Panc1 (cell line): Measurements from ENCODE around the gene CHD6. TPM values are rescaled to one million over a fixed set of nuclear protein-coding genes. Genes with fewer than 3 reads are reported as not detected.

Experiments used
- ATAC-seq: fragments of 200-7000 bp; cut with Tn5 transposase; 2 replicates; pipeline ENCODE4 v1.9.1; 2020; ENCODE audit warnings: mild to moderate bottlenecking, moderate library complexity
- BruUV-seq: library from RNA; stranded (reverse); fragments of 400-500 nt; replicated peaks from 2 replicates; lab custom pipeline; 2021; lab: Mats Ljungman, UMichigan
- CTCF ChIA-PET: fragments of 300-600 bp; sonication (Branson Sonifier 250); formaldehyde crosslinking; loops from one replicate; lab custom pipeline; 2022; ENCODE audit warnings: antibody characterized with exemption; lab: Charles Lee
- POLR2A ChIA-PET: fragments of 300-600 bp; sonication (Branson Sonifier 250); formaldehyde crosslinking; loops from one replicate; lab custom pipeline; 2022; ENCODE audit warnings: antibody characterized with exemption; lab: Charles Lee
- DNase-seq: peaks from one replicate; pipeline ENCODE4 v3.0.0-alpha.2; 2010; ENCODE audit warnings: low read depth, low spot score
- H3K27ac ChIP-seq: 2 replicates; pipeline ENCODE4 v1.5.1; 2011; ENCODE audit warnings: mild to moderate bottlenecking, low read length, inconsistent platforms
- H3K27me3 ChIP-seq: fragments of 200-500 bp; sonication (Bioruptor generic); 2 replicates; pipeline ENCODE4 v1.6.0; 2014; ENCODE audit warnings: low read length, inconsistent platforms; ENCODE audit not compliant: control insufficient read depth, insufficient read depth
- H3K36me3 ChIP-seq: fragments of 200-500 bp; sonication (Bioruptor generic); 2 replicates; pipeline ENCODE4 v1.5.1; 2014; ENCODE audit warnings: inconsistent platforms, mild to moderate bottlenecking, low read length, moderate library complexity; ENCODE audit not compliant: control insufficient read depth, insufficient read depth
- H3K4me1 ChIP-seq: 2 replicates; pipeline ENCODE4 v1.5.1; 2011; ENCODE audit warnings: inconsistent platforms, mild to moderate bottlenecking, low read length, moderate library complexity; ENCODE audit not compliant: control insufficient read depth, insufficient read depth
- H3K4me3 ChIP-seq, 2 experiments: 2 replicates each; pipeline ENCODE4 v1.5.1; 2011 to 2012; ENCODE audit warnings: low read depth in 2 of 2, low read length in 2 of 2, mild to moderate bottlenecking in 2 of 2, inconsistent platforms in 1 of 2, moderate library complexity in 1 of 2
- H3K9me3 ChIP-seq: fragments of 200-500 bp; sonication (Bioruptor generic); 2 replicates; pipeline ENCODE4 v1.5.1; 2014; ENCODE audit warnings: low read depth, mild to moderate bottlenecking, inconsistent platforms, low read length, moderate library complexity; ENCODE audit not compliant: control insufficient read depth, insufficient read depth
- POLR2AphosphoS5 ChIP-seq: IDR thresholded peaks from 2 replicates; pipeline ENCODE4 v1.6.1; 2012; ENCODE audit warnings: mild to moderate bottlenecking, low read depth, low read length, moderate library complexity
- REST ChIP-seq, 2 experiments: IDR thresholded peaks; 2 replicates each; pipeline ENCODE4 v1.6.1; 2011 to 2012; ENCODE audit warnings: low read depth in 2 of 2, control low read depth in 1 of 2, low read length in 1 of 2, mild to moderate bottlenecking in 1 of 2, moderate library complexity in 1 of 2; ENCODE audit not compliant: insufficient read depth in 1 of 2
- SIN3A ChIP-seq: IDR thresholded peaks from 2 replicates; pipeline ENCODE4 v1.6.1; 2012; ENCODE audit warnings: low read depth, mild to moderate bottlenecking, low read length, moderate library complexity, borderline replicate concordance; ENCODE audit not compliant: insufficient read depth
- TCF7L2 ChIP-seq: IDR thresholded peaks from 2 replicates; pipeline ENCODE4 v1.6.1; 2011; ENCODE audit warnings: mild to moderate bottlenecking, low read depth, low read length, inconsistent platforms
- in situ Hi-C: cut with HindIII; loops from 2 replicates; pipeline ENCODE4 v1.10.0; 2016; ENCODE audit warnings: low sequenced_read_pairs, low pct_unique_long_range_greater_than_20kb
- intact Hi-C: fragments of 100-400 bp; cut with micrococcal nuclease; formaldehyde crosslinking; loops from one replicate; pipeline ENCODE4 v1.10.0; 2022; ENCODE audit not compliant: unreplicated experiment
- total RNA-seq: library from RNA; stranded (reverse); gene quantifications from one replicate; pipeline ENCODE4 v1.2.1, GENCODE V29; 2021; ENCODE audit not compliant: unreplicated experiment
- TF ChIP-seq, protein P1 (sequence below): fragments of 450-650 bp; IDR thresholded peaks from 2 replicates; pipeline ENCODE4 v1.5.1; 2017; ENCODE audit warnings: mild to moderate bottlenecking

Gene CHD6
- total RNA-seq, 1 experiment from 2014 or later, result 21.3 TPM

- 0 out of 2 replicates have a peak, but pooled peaks cover 2% of the 10 kb centered on the region for H3K27me3 ChIP-seq
- H3K27ac ChIP-seq, result no peak overlapping the region
- TF ChIP-seq, protein P1, sequence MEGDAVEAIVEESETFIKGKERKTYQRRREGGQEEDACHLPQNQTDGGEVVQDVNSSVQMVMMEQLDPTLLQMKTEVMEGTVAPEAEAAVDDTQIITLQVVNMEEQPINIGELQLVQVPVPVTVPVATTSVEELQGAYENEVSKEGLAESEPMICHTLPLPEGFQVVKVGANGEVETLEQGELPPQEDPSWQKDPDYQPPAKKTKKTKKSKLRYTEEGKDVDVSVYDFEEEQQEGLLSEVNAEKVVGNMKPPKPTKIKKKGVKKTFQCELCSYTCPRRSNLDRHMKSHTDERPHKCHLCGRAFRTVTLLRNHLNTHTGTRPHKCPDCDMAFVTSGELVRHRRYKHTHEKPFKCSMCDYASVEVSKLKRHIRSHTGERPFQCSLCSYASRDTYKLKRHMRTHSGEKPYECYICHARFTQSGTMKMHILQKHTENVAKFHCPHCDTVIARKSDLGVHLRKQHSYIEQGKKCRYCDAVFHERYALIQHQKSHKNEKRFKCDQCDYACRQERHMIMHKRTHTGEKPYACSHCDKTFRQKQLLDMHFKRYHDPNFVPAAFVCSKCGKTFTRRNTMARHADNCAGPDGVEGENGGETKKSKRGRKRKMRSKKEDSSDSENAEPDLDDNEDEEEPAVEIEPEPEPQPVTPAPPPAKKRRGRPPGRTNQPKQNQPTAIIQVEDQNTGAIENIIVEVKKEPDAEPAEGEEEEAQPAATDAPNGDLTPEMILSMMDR, result no peak
- TF ChIP-seq REST (IDR thresholded peaks at IDR 0.05; ENCODE audit: insufficient read depth in 1 of 2, low read depth in 2 of 2, low read length in 1 of 2) (no peak), SIN3A (no peak), TCF7L2 (no peak), POLR2AphosphoS5 (no peak)
- no peaks in the 10 kb centered on the region for H3K4me1 ChIP-seq
- no peak overlapping the region for H3K4me3 ChIP-seq
- intact Hi-C loops, result no loop called here
- ATAC-seq, result no peak
- CTCF ChIA-PET, result no interaction called here
- in situ Hi-C loops, result no loop called here
- BruUV-seq, result no TSS peak
- H3K9me3 ChIP-seq, result no peaks in the 10 kb centered on the region
- POLR2A ChIA-PET, result no interaction called here
- no peaks in the 10 kb centered on the region for H3K36me3 ChIP-seq
- DNase-seq, result no peak
These were observed 27.2 kb upstream of the CHD6 start for GRCh38 chr20:41645372-41645771.

DNA sequence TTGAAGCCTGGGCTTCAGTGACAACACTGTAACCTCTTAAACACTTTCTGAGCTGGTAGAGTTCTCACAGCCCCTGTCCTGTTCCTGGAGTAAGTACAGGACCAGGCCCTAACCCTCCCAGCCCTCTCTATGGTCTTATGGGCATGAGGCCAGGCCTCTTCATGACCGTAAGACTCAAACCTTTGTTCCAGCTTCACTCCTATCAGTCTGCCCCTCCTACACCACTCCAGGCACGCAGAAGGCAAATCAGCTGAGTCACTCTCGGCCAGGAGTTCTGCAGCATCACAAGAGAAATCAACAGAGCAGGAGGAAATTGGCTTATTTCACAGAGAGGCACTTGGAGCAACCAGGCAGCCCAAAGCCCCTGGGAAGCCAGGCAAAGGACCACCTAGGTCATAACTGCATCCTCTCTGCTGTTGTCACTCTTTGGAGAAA, 25.3 kb upstream of the CHD6 start:
- Histone ChIP-seq H3K36me3 (no peaks in the 10 kb centered on the region), H3K4me3 (no peak overlapping the region), H3K27ac (no peak overlapping the region), H3K4me1 (no peaks in the 10 kb centered on the region), H3K27me3 (peaks cover 13% of the 10 kb centered on the region), H3K9me3 (no peaks in the 10 kb centered on the region)
- in situ Hi-C loops (no loop called here), intact Hi-C loops (no loop called here)
- ATAC-seq (no peak), DNase-seq (no peak)
- ChIA-PET POLR2A (no interaction called here), CTCF (no interaction called here)
- BruUV-seq, result no TSS peak
- TF ChIP-seq SIN3A (no peak), POLR2AphosphoS5 (no peak), TCF7L2 (no peak), REST (IDR thresholded peaks at IDR 0.05; ENCODE audit: insufficient read depth in 1 of 2, low read depth in 2 of 2, low read length in 1 of 2) (no peak)
- TF ChIP-seq, protein P1, result no peak
